Measurements from ENCODE around the gene MYH8.

GRCh38 chr17:10428781-10429180, 7.0 kb upstream of the MYH8 start:
- TF ChIP-seq CTCF (IDR thresholded peaks at IDR 0.05; ENCODE audit: low read length) (no peak), EZH2 (IDR thresholded peaks at IDR 0.05; ENCODE audit: borderline replicate concordance, low read length) (no peak)
